ENCODE data around the gene HOXA6.

The HOXA6 gene

DNA sequence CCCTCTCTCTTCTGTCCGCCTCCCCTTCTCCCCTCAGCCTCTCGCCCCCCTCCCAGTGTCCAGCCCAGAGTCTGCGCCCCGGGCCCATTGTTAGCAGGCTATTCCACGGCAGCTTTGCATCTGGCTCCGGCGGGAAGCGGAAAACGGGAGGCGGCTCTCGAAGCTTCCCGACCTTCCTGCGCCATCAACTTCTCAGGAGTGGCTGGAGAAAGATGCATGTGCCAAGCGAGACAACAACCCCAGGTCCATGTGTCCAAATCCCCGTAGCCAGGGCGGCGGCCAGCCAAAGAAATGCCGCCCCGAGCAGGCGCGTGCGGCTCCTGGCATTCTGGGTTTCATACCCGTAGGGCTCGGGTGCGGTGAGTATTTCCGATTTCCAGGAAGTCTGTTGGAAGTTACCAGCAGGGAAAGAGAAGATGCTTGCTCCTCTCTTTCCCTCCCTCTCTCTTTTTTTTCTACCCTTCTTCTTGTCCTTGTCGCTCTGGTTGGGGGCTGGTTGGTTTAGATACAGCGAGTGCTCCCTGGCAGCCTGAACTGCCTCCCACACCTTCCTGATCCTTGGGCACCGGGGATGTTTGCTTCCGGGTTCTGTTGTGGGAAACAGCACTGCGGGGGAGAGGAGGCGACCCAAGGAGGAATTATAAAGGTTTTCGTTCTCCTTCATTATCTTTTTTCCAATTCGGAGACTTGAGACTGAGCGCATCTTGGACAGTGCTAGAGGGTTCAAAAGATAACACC lies 43.9 kb downstream of the HOXA6 start:
- H4K20me1 ChIP-seq (ENCODE audit: insufficient read depth, low read length): no peaks in the 10 kb centered on the region
- H3K9me2 ChIP-seq (ENCODE audit: low read depth, low read length): no peaks in the 10 kb centered on the region
- H3K79me2 ChIP-seq (ENCODE audit: insufficient read depth, low read length): no peaks in the 10 kb centered on the region
- H3K9me3 ChIP-seq (ENCODE audit: low read length): no peaks in the 10 kb centered on the region
- H2AFZ ChIP-seq (ENCODE audit: low read length): no peak overlapping the region
- no peak for TF ChIP-seq EZH2 (IDR thresholded peaks at IDR 0.05; ENCODE audit: borderline replicate concordance, low read length)
- TF ChIP-seq, protein P1, sequence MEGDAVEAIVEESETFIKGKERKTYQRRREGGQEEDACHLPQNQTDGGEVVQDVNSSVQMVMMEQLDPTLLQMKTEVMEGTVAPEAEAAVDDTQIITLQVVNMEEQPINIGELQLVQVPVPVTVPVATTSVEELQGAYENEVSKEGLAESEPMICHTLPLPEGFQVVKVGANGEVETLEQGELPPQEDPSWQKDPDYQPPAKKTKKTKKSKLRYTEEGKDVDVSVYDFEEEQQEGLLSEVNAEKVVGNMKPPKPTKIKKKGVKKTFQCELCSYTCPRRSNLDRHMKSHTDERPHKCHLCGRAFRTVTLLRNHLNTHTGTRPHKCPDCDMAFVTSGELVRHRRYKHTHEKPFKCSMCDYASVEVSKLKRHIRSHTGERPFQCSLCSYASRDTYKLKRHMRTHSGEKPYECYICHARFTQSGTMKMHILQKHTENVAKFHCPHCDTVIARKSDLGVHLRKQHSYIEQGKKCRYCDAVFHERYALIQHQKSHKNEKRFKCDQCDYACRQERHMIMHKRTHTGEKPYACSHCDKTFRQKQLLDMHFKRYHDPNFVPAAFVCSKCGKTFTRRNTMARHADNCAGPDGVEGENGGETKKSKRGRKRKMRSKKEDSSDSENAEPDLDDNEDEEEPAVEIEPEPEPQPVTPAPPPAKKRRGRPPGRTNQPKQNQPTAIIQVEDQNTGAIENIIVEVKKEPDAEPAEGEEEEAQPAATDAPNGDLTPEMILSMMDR (IDR thresholded peaks at IDR 0.05; ENCODE audit: low read length): no peak
- peaks cover 6% of the 10 kb centered on the region; the same call in 1 of the 2 replicates for H3K27me3 ChIP-seq (ENCODE audit: insufficient read depth, low read length)
- no peak overlapping the region for H3K4me3 ChIP-seq (ENCODE audit: low read depth, low read length, poor library complexity, severe bottlenecking)
- H3K27ac ChIP-seq (ENCODE audit: low read depth, low read length, poor library complexity, severe bottlenecking): no peak overlapping the region
- no peak overlapping the region for H3K4me2 ChIP-seq (ENCODE audit: low read length)
- no peaks in the 10 kb centered on the region for H3K4me1 ChIP-seq (ENCODE audit: insufficient read depth, low read length, severe bottlenecking)
- H3F3A ChIP-seq (ENCODE audit: insufficient read depth, low read length): 0 out of 2 replicates have a peak, but pooled peaks cover 6% of the 10 kb centered on the region
- H3K36me3 ChIP-seq (ENCODE audit: insufficient read depth, low read length): peaks cover 4% of the 10 kb centered on the region; the same call in 1 of the 2 replicates
- H3K9ac ChIP-seq (ENCODE audit: low read length): no peak overlapping the region

DNA sequence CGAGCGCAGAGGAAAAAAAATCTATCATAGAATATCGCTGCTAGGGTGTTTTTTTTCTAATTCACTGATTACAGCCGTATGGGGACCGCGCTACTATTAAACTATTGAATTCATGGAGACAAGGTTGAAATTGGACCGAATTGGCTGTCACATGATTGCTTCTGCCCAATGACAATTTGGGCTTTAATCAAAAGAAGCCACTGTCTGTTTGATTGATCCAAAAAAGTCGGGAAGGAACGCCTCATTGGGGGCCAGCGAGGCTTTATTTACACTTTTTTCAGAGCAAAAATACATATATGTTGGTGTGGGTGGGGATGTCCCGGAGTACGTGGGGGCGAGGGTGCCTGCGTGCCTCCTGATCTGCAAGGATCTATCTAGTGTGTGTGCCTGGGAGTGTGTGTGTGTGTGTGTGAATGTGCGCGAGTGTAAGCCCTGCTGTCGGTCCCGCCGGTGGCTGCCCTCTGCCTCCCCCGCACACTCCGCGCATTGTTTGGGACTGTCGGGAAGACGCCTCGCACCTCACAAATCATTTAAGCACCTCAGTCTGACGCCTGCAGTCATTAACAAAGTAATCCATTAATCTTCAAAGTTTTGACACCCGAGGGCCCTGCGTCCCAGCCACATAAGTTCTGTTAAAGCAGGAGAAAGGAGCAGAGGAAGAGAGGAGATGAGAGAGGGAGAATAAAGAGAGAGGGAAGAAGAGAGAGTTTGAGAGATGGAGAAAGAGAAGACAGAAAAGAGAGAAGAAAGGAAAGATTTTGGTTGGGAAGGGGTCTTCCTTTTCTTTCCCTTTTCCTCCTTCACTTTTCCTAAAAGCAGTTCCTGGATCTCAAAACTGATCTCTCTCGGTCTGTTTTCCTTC lies 44.8 kb downstream of the HOXA6 start, which contains the start of gene HOXA2:
HOXA2 (minus strand) TSS at position 103 of the 862 bp plus-strand sequence. CDS start 183 bp downstream, outside the sequence.
- Histone ChIP-seq H4K20me1 (ENCODE audit: insufficient read depth, low read length) (no peaks in the 10 kb centered on the region), H3K4me1 (ENCODE audit: insufficient read depth, low read length, severe bottlenecking) (no peaks in the 10 kb centered on the region), H3K27ac (ENCODE audit: low read depth, low read length, poor library complexity, severe bottlenecking) (no peak within 1 kb of the TSS), H3F3A (ENCODE audit: insufficient read depth, low read length) (0 out of 2 replicates have a peak, but pooled peaks cover 6% of the 10 kb centered on the region), H3K27me3 (ENCODE audit: insufficient read depth, low read length) (peaks cover 6% of the 10 kb centered on the region; the same call in 1 of the 2 replicates), H3K79me2 (ENCODE audit: insufficient read depth, low read length) (no peaks in the 10 kb centered on the region), H2AFZ (ENCODE audit: low read length) (no peak within 1 kb of the TSS), H3K4me3 (ENCODE audit: low read depth, low read length, poor library complexity, severe bottlenecking) (no peak within 1 kb of the TSS), H3K9me3 (ENCODE audit: low read length) (no peaks in the 10 kb centered on the region), H3K9me2 (ENCODE audit: low read depth, low read length) (no peaks in the 10 kb centered on the region), H3K4me2 (ENCODE audit: low read length) (no peak within 1 kb of the TSS), H3K9ac (ENCODE audit: low read length) (no peak within 1 kb of the TSS), H3K36me3 (ENCODE audit: insufficient read depth, low read length) (peaks cover 4% of the 10 kb centered on the region; the same call in 1 of the 2 replicates)
- TF ChIP-seq, protein P1 (IDR thresholded peaks at IDR 0.05; ENCODE audit: low read length): no peak
- TF ChIP-seq EZH2 (IDR thresholded peaks at IDR 0.05; ENCODE audit: borderline replicate concordance, low read length): no peak

DNA sequence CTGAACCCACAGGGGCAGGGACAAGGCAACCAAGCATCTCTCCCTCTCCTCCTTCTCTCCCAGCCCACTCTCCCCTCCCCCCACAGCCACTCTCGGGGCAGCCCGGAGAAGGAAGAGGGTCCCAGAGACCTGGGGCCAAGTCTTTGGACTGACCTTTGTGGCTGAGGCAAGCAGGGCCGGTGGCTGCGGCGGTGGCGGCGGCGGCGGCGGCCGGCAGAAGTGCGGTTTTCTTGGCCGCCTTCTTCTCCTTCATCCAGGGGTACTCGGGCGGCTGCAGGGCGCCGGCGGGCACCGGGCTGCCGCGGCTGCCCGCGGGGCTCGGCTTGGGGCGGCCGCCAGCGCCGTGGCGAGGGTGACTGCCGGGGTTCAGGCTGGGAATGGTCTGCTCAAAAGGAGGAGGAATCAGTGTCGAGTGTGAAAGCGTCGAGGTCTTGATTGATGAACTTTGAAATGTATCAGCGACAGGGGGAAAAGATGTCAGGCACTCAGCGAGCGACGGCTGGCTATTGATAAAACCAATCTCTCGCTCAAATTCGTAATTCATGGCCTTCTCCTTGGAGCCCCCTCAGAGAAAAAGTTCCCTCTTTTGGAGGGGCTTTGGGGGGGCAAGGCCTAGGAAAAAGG lies 45.5 kb downstream of the HOXA6 start:
- H3K9ac ChIP-seq (ENCODE audit: low read length): no peak overlapping the region
- H3K79me2 ChIP-seq (ENCODE audit: insufficient read depth, low read length): no peaks in the 10 kb centered on the region
- H3K36me3 ChIP-seq (ENCODE audit: insufficient read depth, low read length): peaks cover 4% of the 10 kb centered on the region; the same call in 1 of the 2 replicates
- no peak overlapping the region for H2AFZ ChIP-seq (ENCODE audit: low read length)
- no peak overlapping the region for H3K27ac ChIP-seq (ENCODE audit: low read depth, low read length, poor library complexity, severe bottlenecking)
- TF ChIP-seq, protein P1 (IDR thresholded peaks at IDR 0.05; ENCODE audit: low read length): no peak
- no peak for TF ChIP-seq EZH2 (IDR thresholded peaks at IDR 0.05; ENCODE audit: borderline replicate concordance, low read length)
- H3K9me2 ChIP-seq (ENCODE audit: low read depth, low read length): no peaks in the 10 kb centered on the region
- H3K4me1 ChIP-seq (ENCODE audit: insufficient read depth, low read length, severe bottlenecking): peaks cover 5% of the 10 kb centered on the region
- no peaks in the 10 kb centered on the region for H4K20me1 ChIP-seq (ENCODE audit: insufficient read depth, low read length)
- no peaks in the 10 kb centered on the region for H3K9me3 ChIP-seq (ENCODE audit: low read length)
- H3K27me3 ChIP-seq (ENCODE audit: insufficient read depth, low read length): peaks cover 6% of the 10 kb centered on the region; the same call in 1 of the 2 replicates
- H3K4me2 ChIP-seq (ENCODE audit: low read length): no peak overlapping the region
- H3K4me3 ChIP-seq (ENCODE audit: low read depth, low read length, poor library complexity, severe bottlenecking): no peak overlapping the region
- H3F3A ChIP-seq (ENCODE audit: insufficient read depth, low read length): 0 out of 2 replicates have a peak, but pooled peaks cover 6% of the 10 kb centered on the region
